Transverse colon (tissue), 3 donors: ENCODE results near the gene ALOX15B.

Experiments
- CTCF ChIP-seq, 5 experiments: fragments of 200-600 bp in 3 of 5; fragments of 450-650 bp in 2 of 5; sonication (generic) in 3 of 5; IDR thresholded peaks; 1 replicate in 2 of 5; 2 replicates in 3 of 5; pipeline ENCODE4 v1.5.1; 2016 to 2017; ENCODE audit warnings: antibody characterized with exemption in 5 of 5, inconsistent platforms in 3 of 5, mild to moderate bottlenecking in 2 of 5, moderate library complexity in 1 of 5
- POLR2A ChIP-seq: fragments of 450-650 bp; IDR thresholded peaks from one replicate; pipeline ENCODE4 v1.6.1; 2016; ENCODE audit warnings: antibody characterized with exemption, mild to moderate bottlenecking, moderate library complexity

- TF ChIP-seq CTCF (IDR thresholded peaks at IDR 0.05) = no peak
- TF ChIP-seq POLR2A = no peak
Measured at GRCh38 chr17:8053600-8053999, 14.7 kb downstream of the ALOX15B start.
